Measurements from ENCODE around the gene KCNK6. TPM values are rescaled to one million over a fixed set of nuclear protein-coding genes. Genes with fewer than 3 reads are reported as not detected.
A peak's percentile ranks its signal among the peaks of the same experiment; 100 is the strongest.

Gene KCNK6
- total RNA-seq, 1 donor from 2014 or later = 0.92 TPM

DNA sequence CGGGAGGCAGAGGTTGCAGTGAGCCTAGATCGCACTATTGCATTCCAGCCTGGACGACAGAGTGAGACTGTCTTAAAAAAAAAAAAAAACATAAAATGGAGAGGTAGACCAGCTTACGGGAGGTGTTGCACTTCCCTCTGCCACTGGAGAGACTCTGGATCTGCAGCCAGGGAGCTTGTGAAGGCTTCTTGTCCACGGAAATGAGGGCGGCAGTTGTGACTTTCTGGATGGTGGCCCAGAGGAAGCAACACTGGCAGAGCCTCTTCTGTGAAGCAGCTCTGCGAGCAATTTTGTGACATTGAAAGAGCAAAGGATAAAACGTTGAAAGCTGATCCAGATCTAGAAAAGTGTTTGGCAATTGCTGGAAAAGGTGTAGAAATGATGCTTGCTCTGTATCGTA is 44.9 kb upstream of the KCNK6 start:
- H3K79me2 ChIP-seq (ENCODE audit: low read depth) = peaks cover 94% of the 10 kb centered on the region
- no peak overlapping the region for H3K27ac ChIP-seq
- H3K27me3 Mint-ChIP-seq (ENCODE audit: insufficient read depth, low read depth) = no peaks in the 10 kb centered on the region
- no peak overlapping the region for H2AFZ ChIP-seq (replicated peaks)
- no peak for DNase-seq (ENCODE audit: low spot score)
- peak overlapping the region; percentile 27 for H3K4me3 Mint-ChIP-seq
- peaks cover 7% of the 10 kb centered on the region for H3F3A ChIP-seq (ENCODE audit: low read depth)
- no peak overlapping the region for H3K27ac Mint-ChIP-seq
- peaks cover 14% of the 10 kb centered on the region for H3K4me1 ChIP-seq
- H3K4me3 ChIP-seq = no peak overlapping the region
- H3K27me3 ChIP-seq = no peaks in the 10 kb centered on the region
- no peak overlapping the region for H3K9ac ChIP-seq
- peaks cover 19% of the 10 kb centered on the region for H3K4me1 Mint-ChIP-seq
- no peaks in the 10 kb centered on the region for H3K36me3 ChIP-seq
- H4K20me1 ChIP-seq (ENCODE audit: low read depth) = peaks cover 27% of the 10 kb centered on the region
- H3K4me2 ChIP-seq = no peak overlapping the region
- no peaks in the 10 kb centered on the region for H3K36me3 Mint-ChIP-seq
- no peaks in the 10 kb centered on the region for H3K9me3 ChIP-seq (ENCODE audit: low read depth)
- H3K9me3 Mint-ChIP-seq = no peaks in the 10 kb centered on the region
- TF ChIP-seq EZH2phosphoT487 (IDR thresholded peaks at IDR 0.05) (no peak), EZH2 (IDR thresholded peaks at IDR 0.05) (no peak)
- TF ChIP-seq, protein P1, sequence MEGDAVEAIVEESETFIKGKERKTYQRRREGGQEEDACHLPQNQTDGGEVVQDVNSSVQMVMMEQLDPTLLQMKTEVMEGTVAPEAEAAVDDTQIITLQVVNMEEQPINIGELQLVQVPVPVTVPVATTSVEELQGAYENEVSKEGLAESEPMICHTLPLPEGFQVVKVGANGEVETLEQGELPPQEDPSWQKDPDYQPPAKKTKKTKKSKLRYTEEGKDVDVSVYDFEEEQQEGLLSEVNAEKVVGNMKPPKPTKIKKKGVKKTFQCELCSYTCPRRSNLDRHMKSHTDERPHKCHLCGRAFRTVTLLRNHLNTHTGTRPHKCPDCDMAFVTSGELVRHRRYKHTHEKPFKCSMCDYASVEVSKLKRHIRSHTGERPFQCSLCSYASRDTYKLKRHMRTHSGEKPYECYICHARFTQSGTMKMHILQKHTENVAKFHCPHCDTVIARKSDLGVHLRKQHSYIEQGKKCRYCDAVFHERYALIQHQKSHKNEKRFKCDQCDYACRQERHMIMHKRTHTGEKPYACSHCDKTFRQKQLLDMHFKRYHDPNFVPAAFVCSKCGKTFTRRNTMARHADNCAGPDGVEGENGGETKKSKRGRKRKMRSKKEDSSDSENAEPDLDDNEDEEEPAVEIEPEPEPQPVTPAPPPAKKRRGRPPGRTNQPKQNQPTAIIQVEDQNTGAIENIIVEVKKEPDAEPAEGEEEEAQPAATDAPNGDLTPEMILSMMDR (IDR thresholded peaks at IDR 0.05) = no peak

DNA sequence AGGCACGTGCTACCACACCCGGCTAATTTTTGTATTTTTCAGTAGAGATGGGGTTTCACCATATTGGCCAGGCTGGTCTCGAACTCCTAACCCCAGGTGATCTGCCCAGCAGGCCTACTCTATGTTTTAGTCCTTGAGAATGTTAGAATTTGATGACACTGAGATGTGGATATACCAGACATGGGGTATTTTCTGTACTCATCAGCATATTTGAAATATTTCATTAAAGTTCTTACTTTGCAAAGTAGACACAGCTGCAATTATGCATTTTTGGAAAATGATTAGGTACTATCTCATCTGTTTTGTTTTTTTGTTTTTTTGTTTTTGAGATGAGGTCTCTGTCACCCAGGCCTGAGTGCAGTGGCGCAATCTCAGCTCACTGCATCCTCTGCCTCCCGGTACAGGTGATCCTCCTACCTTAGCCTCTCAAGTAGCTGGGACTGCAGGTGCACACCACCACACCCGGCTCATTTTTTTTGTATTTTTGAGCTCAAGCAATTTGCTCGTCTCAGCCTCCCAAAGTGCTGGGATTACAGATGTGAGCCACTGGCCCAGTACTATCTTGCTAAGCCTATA is 42.6 kb upstream of the KCNK6 start:
- H3K79me2 ChIP-seq (ENCODE audit: low read depth) = peaks cover 91% of the 10 kb centered on the region
- TF ChIP-seq EZH2 (IDR thresholded peaks at IDR 0.05) = no peak
- no peak for TF ChIP-seq EZH2phosphoT487 (IDR thresholded peaks at IDR 0.05)
- TF ChIP-seq, protein P1 (IDR thresholded peaks at IDR 0.05) = no peak
- Mint-ChIP-seq H3K27me3 (ENCODE audit: insufficient read depth, low read depth) (peaks cover 2% of the 10 kb centered on the region), H3K27ac (no peak overlapping the region), H3K4me1 (peaks cover 8% of the 10 kb centered on the region), H3K4me3 (no peak overlapping the region), H3K36me3 (no peaks in the 10 kb centered on the region), H3K9me3 (no peaks in the 10 kb centered on the region)
- no peak overlapping the region for H3K27ac ChIP-seq
- no peaks in the 10 kb centered on the region for H3K27me3 ChIP-seq
- H2AFZ ChIP-seq (replicated peaks) = no peak overlapping the region
- H3K36me3 ChIP-seq = no peaks in the 10 kb centered on the region
- no peaks in the 10 kb centered on the region for H3K9me3 ChIP-seq (ENCODE audit: low read depth)
- no peak overlapping the region for H3K4me2 ChIP-seq
- H3K9ac ChIP-seq = no peak overlapping the region
- peaks cover 5% of the 10 kb centered on the region for H3K4me1 ChIP-seq
- peaks cover 7% of the 10 kb centered on the region for H3F3A ChIP-seq (ENCODE audit: low read depth)
- no peak for DNase-seq (ENCODE audit: low spot score)
- H3K4me3 ChIP-seq = no peak overlapping the region
- peaks cover 25% of the 10 kb centered on the region for H4K20me1 ChIP-seq (ENCODE audit: low read depth)

DNA sequence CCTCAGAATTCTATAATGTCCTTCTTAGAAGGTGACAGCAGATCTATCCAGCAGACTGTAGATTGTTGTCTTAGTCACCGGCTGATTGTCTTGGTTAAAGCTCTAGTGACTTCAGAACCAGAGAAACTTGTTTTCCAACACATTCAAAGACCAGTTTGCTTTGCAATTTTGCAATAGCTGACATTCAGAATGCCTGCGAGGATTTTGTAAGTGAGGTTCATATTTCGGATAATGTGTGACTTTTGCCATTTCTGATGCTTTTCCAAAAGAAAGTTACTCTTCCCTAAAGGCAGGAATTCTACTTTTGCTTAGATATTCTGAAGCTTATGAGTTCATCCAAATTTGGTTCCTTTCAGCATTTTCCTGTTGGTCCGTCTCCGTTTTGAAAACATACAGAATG is 42.1 kb upstream of the KCNK6 start:
- no peak overlapping the region for H3K27ac Mint-ChIP-seq
- Histone ChIP-seq H3K27me3 (no peaks in the 10 kb centered on the region), H3F3A (ENCODE audit: low read depth) (peaks cover 7% of the 10 kb centered on the region), H2AFZ (replicated peaks) (no peak overlapping the region), H3K36me3 (no peaks in the 10 kb centered on the region), H3K27ac (no peak overlapping the region), H3K4me1 (peaks cover 5% of the 10 kb centered on the region), H4K20me1 (ENCODE audit: low read depth) (peaks cover 25% of the 10 kb centered on the region), H3K9me3 (ENCODE audit: low read depth) (no peaks in the 10 kb centered on the region), H3K9ac (no peak overlapping the region), H3K4me3 (no peak overlapping the region), H3K79me2 (ENCODE audit: low read depth) (peaks cover 90% of the 10 kb centered on the region), H3K4me2 (no peak overlapping the region)
- no peaks in the 10 kb centered on the region for H3K9me3 Mint-ChIP-seq
- no peak overlapping the region for H3K4me3 Mint-ChIP-seq
- no peaks in the 10 kb centered on the region for H3K36me3 Mint-ChIP-seq
- DNase-seq (ENCODE audit: low spot score) = no peak
- peaks cover 8% of the 10 kb centered on the region for H3K4me1 Mint-ChIP-seq
- TF ChIP-seq EZH2 (IDR thresholded peaks at IDR 0.05) (no peak), EZH2phosphoT487 (IDR thresholded peaks at IDR 0.05) (no peak)
- TF ChIP-seq, protein P1 (IDR thresholded peaks at IDR 0.05) = no peak
- peaks cover 2% of the 10 kb centered on the region for H3K27me3 Mint-ChIP-seq (ENCODE audit: insufficient read depth, low read depth)

Measured in neural progenitor cell (in vitro differentiated cells).